SK-N-SH treated with all-trans-retinoic acid at 6 μM for 48 hours (cell line): ENCODE measurements around the gene ZNF586.
"Not testable (repeated sequence)": the region's sequence is repeated elsewhere in the genome, so short reads cannot be mapped to it uniquely, and the experiment has no call there.

Source experiments
- ATAC-seq: fragments of 200-7000 bp; cut with Tn5 transposase; 3 replicates; pipeline ENCODE4 v1.9.1; 2020; ENCODE audit warnings: mild to moderate bottlenecking, moderate library complexity
- ARNTL ChIP-seq: fragments of 450-650 bp; formaldehyde crosslinking; IDR thresholded peaks from 2 replicates; pipeline ENCODE4 v1.5.0; 2020; ENCODE audit warnings: low read depth, mild to moderate bottlenecking, moderate library complexity, borderline replicate concordance
- CREB5 ChIP-seq: fragments of 250-450 bp; sonication (Bioruptor Pico); IDR thresholded peaks from 2 replicates; pipeline ENCODE4 v1.5.1; 2020; ENCODE audit warnings: low read depth, mild to moderate bottlenecking, moderate library complexity
- CSDC2 ChIP-seq: fragments of 250-450 bp; sonication (Bioruptor Pico); IDR thresholded peaks from 2 replicates; pipeline ENCODE4 v1.5.0; 2020; ENCODE audit warnings: mild to moderate bottlenecking, moderate library complexity
- CSRNP3 ChIP-seq: fragments of 250-450 bp; sonication (Bioruptor Pico); IDR thresholded peaks from 2 replicates; pipeline ENCODE4 v1.5.1; 2021; ENCODE audit warnings: mild to moderate bottlenecking, moderate library complexity
- ESRRG ChIP-seq: fragments of 250-450 bp; sonication (Bioruptor Pico); IDR thresholded peaks from 2 replicates; pipeline ENCODE4 v1.6.1; 2021; ENCODE audit warnings: mild to moderate bottlenecking
- PATZ1 ChIP-seq: fragments of 250-450 bp; sonication (Bioruptor Pico); IDR thresholded peaks from 2 replicates; pipeline ENCODE4 v1.8.0; 2020; ENCODE audit warnings: mild to moderate bottlenecking, moderate library complexity, borderline replicate concordance
- PPARA ChIP-seq: fragments of 250-450 bp; sonication (Bioruptor Pico); IDR thresholded peaks from 2 replicates; pipeline ENCODE4 v1.5.0; 2020; ENCODE audit warnings: mild to moderate bottlenecking, borderline replicate concordance
- RARB ChIP-seq: fragments of 250-450 bp; sonication (Bioruptor Pico); IDR thresholded peaks from 2 replicates; pipeline ENCODE4 v1.8.0; 2021; ENCODE audit warnings: mild to moderate bottlenecking, moderate library complexity
- SNAI2 ChIP-seq: fragments of 250-450 bp; sonication (Bioruptor Pico); IDR thresholded peaks from 2 replicates; pipeline ENCODE4 v1.5.0; 2020; ENCODE audit warnings: mild to moderate bottlenecking, moderate library complexity
- TOX ChIP-seq: fragments of 250-450 bp; sonication (Bioruptor Pico); IDR thresholded peaks from 2 replicates; pipeline ENCODE4 v1.8.0; 2021; ENCODE audit warnings: mild to moderate bottlenecking, moderate library complexity, borderline replicate concordance
- TSHZ2 ChIP-seq: fragments of 250-450 bp; sonication (Bioruptor Pico); IDR thresholded peaks from 2 replicates; pipeline ENCODE4 v1.5.0; 2020; ENCODE audit warnings: mild to moderate bottlenecking, moderate library complexity
- ZC3H10 ChIP-seq: fragments of 250-450 bp; sonication (Bioruptor Pico); IDR thresholded peaks from 2 replicates; pipeline ENCODE4 v1.5.1; 2021; ENCODE audit warnings: mild to moderate bottlenecking, moderate library complexity
- ZFP3 ChIP-seq: fragments of 250-450 bp; sonication (Bioruptor Pico); IDR thresholded peaks from 2 replicates; pipeline ENCODE4 v1.5.0; 2020; ENCODE audit warnings: mild to moderate bottlenecking, moderate library complexity
- ZFP30 ChIP-seq: fragments of 450-650 bp; formaldehyde crosslinking; IDR thresholded peaks from 2 replicates; pipeline ENCODE4 v1.5.0; 2022; ENCODE audit warnings: mild to moderate bottlenecking, moderate library complexity
- ZNF565 ChIP-seq: fragments of 450-650 bp; formaldehyde crosslinking; conservative IDR thresholded peaks from 2 replicates; pipeline ENCODE4 v1.5.0; 2020; ENCODE audit warnings: low read depth, mild to moderate bottlenecking, moderate library complexity
- ZNF70 ChIP-seq: fragments of 450-650 bp; formaldehyde crosslinking; IDR thresholded peaks from 2 replicates; pipeline ENCODE4 v1.5.0; 2020; ENCODE audit warnings: mild to moderate bottlenecking, moderate library complexity
- ZNF8 ChIP-seq: fragments of 450-650 bp; formaldehyde crosslinking; IDR thresholded peaks from 2 replicates; pipeline ENCODE4 v1.5.0; 2020; ENCODE audit warnings: mild to moderate bottlenecking, moderate library complexity
- TF ChIP-seq, protein P1 (sequence below): fragments of 250-450 bp; sonication (Bioruptor Pico); IDR thresholded peaks from 2 replicates; pipeline ENCODE4 v1.8.0; 2021; ENCODE audit warnings: low read depth, mild to moderate bottlenecking, moderate library complexity, borderline replicate concordance

Gene ZNF586

DNA sequence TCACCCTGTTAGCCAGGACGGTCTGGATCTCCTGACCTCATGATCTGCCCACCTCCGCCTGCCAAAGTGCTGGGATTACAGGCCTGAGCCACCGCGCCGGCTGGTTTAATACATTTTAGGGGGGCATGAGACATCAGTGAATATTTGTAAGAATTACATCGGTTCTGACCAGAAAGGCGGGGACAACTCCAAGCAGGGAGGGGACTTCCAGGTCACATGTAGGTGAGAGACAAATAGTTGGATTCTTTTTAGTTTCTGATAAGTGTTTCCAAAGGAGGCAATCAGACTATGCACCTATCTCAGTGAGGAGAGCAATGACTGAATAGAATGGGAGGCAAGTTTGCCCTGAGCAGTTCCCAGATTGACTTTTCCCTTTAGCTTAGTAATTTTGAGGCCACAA is 48.9 kb downstream of the ZNF586 start:
- ATAC-seq, result no peak
- TF ChIP-seq SNAI2 (CRISPR knock-in tag), result no peak
- no peak for TF ChIP-seq CREB5 (CRISPR knock-in tag)
- no peak for TF ChIP-seq TSHZ2 (CRISPR knock-in tag)
- TF ChIP-seq CSDC2 (CRISPR knock-in tag), result no peak
- TF ChIP-seq ZNF565 (CRISPR knock-in tag), result no peak
- TF ChIP-seq ZFP30 (CRISPR knock-in tag), result no peak
- no peak for TF ChIP-seq ZC3H10 (CRISPR knock-in tag)
- TF ChIP-seq TOX (CRISPR knock-in tag), result no peak
- no peak for TF ChIP-seq ZFP3 (CRISPR knock-in tag)
- TF ChIP-seq, protein P1, sequence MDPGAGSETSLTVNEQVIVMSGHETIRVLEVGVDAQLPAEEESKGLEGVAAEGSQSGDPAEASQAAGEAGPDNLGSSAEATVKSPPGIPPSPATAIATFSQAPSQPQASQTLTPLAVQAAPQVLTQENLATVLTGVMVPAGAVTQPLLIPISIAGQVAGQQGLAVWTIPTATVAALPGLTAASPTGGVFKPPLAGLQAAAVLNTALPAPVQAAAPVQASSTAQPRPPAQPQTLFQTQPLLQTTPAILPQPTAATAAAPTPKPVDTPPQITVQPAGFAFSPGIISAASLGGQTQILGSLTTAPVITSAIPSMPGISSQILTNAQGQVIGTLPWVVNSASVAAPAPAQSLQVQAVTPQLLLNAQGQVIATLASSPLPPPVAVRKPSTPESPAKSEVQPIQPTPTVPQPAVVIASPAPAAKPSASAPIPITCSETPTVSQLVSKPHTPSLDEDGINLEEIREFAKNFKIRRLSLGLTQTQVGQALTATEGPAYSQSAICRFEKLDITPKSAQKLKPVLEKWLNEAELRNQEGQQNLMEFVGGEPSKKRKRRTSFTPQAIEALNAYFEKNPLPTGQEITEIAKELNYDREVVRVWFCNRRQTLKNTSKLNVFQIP (CRISPR knock-in tag), result no peak
- no peak for TF ChIP-seq ZNF8 (CRISPR knock-in tag)
- no peak for TF ChIP-seq PATZ1
- TF ChIP-seq CSRNP3 (CRISPR knock-in tag), result no peak
- TF ChIP-seq ESRRG, result no peak

GRCh38 chr19:57819475-57820148 is 50.1 kb downstream of the ZNF586 start:
- ATAC-seq, result peak; percentile 93

GRCh38 chr19:57820599-57820998 is 51.1 kb downstream of the ZNF586 start:
- TF ChIP-seq CREB5 (CRISPR knock-in tag) (no peak), CSDC2 (CRISPR knock-in tag) (no peak), ZNF8 (CRISPR knock-in tag) (no peak), ZFP30 (CRISPR knock-in tag) (no peak), ARNTL (CRISPR knock-in tag) (no peak), CSRNP3 (CRISPR knock-in tag) (no peak), RARB (CRISPR knock-in tag) (no peak), ZFP3 (CRISPR knock-in tag) (no peak), SNAI2 (CRISPR knock-in tag) (no peak), PPARA (CRISPR knock-in tag) (no peak), ESRRG (no peak)
- ATAC-seq, result no peak

More at GRCh38 chr19:57819475-57820148, 50.1 kb downstream of the ZNF586 start:
- TF ChIP-seq ZFP3 (CRISPR knock-in tag), result 0 out of 2 replicates have a peak, but pooled peaks have one; percentile 29
- TF ChIP-seq ZNF70 (CRISPR knock-in tag), result no peak

DNA sequence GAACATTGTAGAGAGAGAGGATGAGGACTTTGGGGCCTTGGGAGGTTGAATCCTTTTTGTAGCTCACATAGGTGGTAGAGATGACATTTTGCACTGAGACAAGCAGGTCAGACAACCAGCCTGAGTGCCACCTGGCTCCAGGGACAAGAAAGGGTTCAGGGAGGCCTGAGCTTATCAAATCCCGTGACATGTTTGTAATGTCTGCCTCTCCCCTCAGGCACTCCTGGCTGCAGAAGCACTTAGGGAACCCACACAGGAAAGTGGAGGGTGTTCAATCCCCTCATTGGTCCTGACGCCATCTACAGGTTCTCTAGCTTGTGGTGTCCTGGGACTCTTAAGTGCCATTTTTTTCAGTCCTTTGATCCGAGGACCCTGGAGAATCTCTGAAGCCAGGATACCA is 51.6 kb downstream of the ZNF586 start:
- not testable (repeated sequence) for ATAC-seq

- ATAC-seq, result not testable (repeated sequence)
Measured at GRCh38 chr19:57821501-57821900, 52.0 kb downstream of the ZNF586 start.

- not testable (repeated sequence) for ATAC-seq
Measured at GRCh38 chr19:57823155-57823554, 53.7 kb downstream of the ZNF586 start.

GRCh38 chr19:57823608-57824007 is 54.1 kb downstream of the ZNF586 start:
- not testable (repeated sequence) for ATAC-seq
